Endodermal cell (in vitro differentiated cells): ENCODE measurements around the gene ECHS1. TPM values are rescaled to one million over a fixed set of nuclear protein-coding genes. Genes with fewer than 3 reads are reported as not detected.

ENCODE experiments used
- DNase-seq: peaks from one replicate; pipeline ENCODE4 v3.0.0-alpha.2; 2017
- H3K27ac ChIP-seq: 2 replicates; pipeline ENCODE4 v1.5.1; 2013; ENCODE audit warnings: mild to moderate bottlenecking, low read depth, low read length, moderate library complexity
- H3K27me3 ChIP-seq: 2 replicates; pipeline ENCODE4 v1.6.1; 2013; ENCODE audit warnings: mild to moderate bottlenecking, low read length, moderate library complexity; ENCODE audit not compliant: insufficient read depth, control insufficient read depth, poor library complexity, severe bottlenecking
- H3K36me3 ChIP-seq: 2 replicates; pipeline ENCODE4 v1.7.0; 2013; ENCODE audit warnings: mild to moderate bottlenecking, low read length, moderate library complexity; ENCODE audit not compliant: control insufficient read depth, insufficient read depth
- H3K4me1 ChIP-seq: one replicate; pipeline ENCODE4 v1.7.0; 2013; ENCODE audit warnings: low read length; ENCODE audit not compliant: control insufficient read depth, insufficient read depth
- H3K4me3 ChIP-seq: 2 replicates; pipeline ENCODE4 v1.5.1; 2013; ENCODE audit warnings: mild to moderate bottlenecking, low read length, moderate library complexity
- H3K9ac ChIP-seq: 2 replicates; pipeline ENCODE4 v1.6.1; 2013; ENCODE audit warnings: mild to moderate bottlenecking, low read length, moderate library complexity; ENCODE audit not compliant: poor library complexity, severe bottlenecking; ENCODE audit errors: extremely low read depth
- H3K9me3 ChIP-seq: 2 replicates; pipeline ENCODE4 v1.6.1; 2013; ENCODE audit warnings: mild to moderate bottlenecking, low read length, moderate library complexity; ENCODE audit not compliant: control insufficient read depth
- H3K27ac Mint-ChIP-seq: 2 replicates; pipeline ENCODE4 v1.8.0; 2020; ENCODE audit warnings: mixed read lengths
- H3K27me3 Mint-ChIP-seq: 2 replicates; pipeline ENCODE4 v1.8.0; 2021; ENCODE audit warnings: mild to moderate bottlenecking, mixed read lengths; ENCODE audit not compliant: insufficient read depth
- H3K36me3 Mint-ChIP-seq: 2 replicates; pipeline ENCODE4 v1.8.0; 2020; ENCODE audit warnings: low read depth, mixed read lengths
- H3K4me1 Mint-ChIP-seq: 2 replicates; pipeline ENCODE4 v1.8.0; 2020; ENCODE audit warnings: mixed read lengths
- H3K4me3 Mint-ChIP-seq: 2 replicates; pipeline ENCODE4 v1.8.0; 2020; ENCODE audit warnings: mild to moderate bottlenecking, moderate library complexity, mixed read lengths
- H3K9me3 Mint-ChIP-seq: 2 replicates; pipeline ENCODE4 v1.8.0; 2020; ENCODE audit warnings: mild to moderate bottlenecking, mixed read lengths
- CTCF ChIP-seq: fragments of 200-600 bp; sonication (generic); conservative IDR thresholded peaks from 2 replicates; pipeline ENCODE4 v1.5.0; 2021; ENCODE audit warnings: antibody characterized with exemption, mild to moderate bottlenecking
- WGBS, 2 experiments: methylation state at CpG; one replicate each; pipeline versions ENCODE4 v1.1.5 to v1.1.7; 2013; ENCODE audit warnings: missing lambda C conversion rate in 2 of 2, mixed read lengths in 1 of 2; ENCODE audit not compliant: insufficient coverage in 1 of 2, insufficient read length in 1 of 2; 5-methylcytosine and 5-hydroxymethylcytosine counted together
- total RNA-seq, 2 donors: library from RNA; stranded (reverse); fragmentation: NEBNext Ultra II Directional in 1 of 2; extraction: Animal tissue kit (Norgen Biotek cat#: 25700) in 1 of 2; gene quantifications; 2 replicates in 1 of 2; 3 replicates in 1 of 2; pipeline ENCODE4 v1.2.1, GENCODE V29; 2021

ECHS1 gene
- total RNA-seq, 2 donors from 2014 or later: 92.3 to 102 TPM

- H3K9me3 Mint-ChIP-seq: no peaks in the 10 kb centered on the region
- Histone ChIP-seq H3K27me3 (peaks cover 61% of the 10 kb centered on the region), H3K36me3 (no peaks in the 10 kb centered on the region), H3K4me3 (peak overlapping the region; percentile 36), H3K27ac (no peak overlapping the region), H3K9ac (no peak overlapping the region), H3K9me3 (peaks cover 2% of the 10 kb centered on the region), H3K4me1 (no peaks in the 10 kb centered on the region)
- H3K27me3 Mint-ChIP-seq: peaks cover 73% of the 10 kb centered on the region
- H3K4me3 Mint-ChIP-seq: peak overlapping the region; percentile 55
- no peak for DNase-seq
- WGBS, 2 experiments: 12 to 35% methylated on average over 3 to 7 of the region's 9 CpGs
- H3K4me1 Mint-ChIP-seq: peaks cover 8% of the 10 kb centered on the region
- H3K27ac Mint-ChIP-seq: no peak overlapping the region
- TF ChIP-seq CTCF: no peak
- H3K36me3 Mint-ChIP-seq: no peaks in the 10 kb centered on the region
Observed at GRCh38 chr10:133326223-133326551, 47.0 kb downstream of the ECHS1 start.

DNA sequence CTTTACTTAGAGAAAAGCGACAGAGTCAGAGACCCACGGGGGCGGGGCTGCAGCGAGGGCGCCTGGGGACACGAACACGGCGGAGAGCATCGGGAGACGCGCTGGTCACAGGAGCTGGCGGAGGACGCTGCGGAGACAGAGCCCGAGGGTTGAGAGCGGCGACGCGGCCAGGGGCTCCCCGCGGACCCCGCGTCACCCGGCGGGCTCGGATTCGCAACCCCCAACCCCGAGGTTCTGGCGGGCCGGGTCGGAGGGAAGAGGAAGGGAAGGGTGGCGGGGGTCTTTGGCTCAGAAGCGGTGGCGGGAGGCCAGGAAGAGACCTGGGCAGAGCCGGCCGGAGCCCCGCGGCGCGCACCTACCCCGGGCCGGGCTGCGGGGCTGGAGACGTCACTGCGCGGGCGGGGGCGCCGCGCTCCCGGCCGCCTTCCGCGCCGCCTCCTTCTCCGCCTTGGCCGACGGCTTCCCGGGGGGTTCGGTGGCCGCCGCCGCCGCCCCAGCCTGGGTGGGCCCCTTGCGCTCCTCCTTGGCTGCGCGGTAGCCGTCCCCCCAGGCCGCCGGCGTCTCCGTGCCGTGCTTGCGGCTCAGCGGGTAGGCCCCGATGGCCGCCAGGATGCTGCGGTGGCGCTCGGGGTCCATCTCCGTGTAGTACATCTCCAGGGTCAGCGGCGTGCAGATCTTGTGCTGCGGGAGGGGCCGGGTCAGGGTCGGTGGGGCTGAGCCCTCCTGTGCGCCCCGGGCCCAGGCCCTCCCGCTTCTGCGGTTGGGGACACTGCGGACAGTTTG lies 47.5 kb downstream of the ECHS1 start:
- Mint-ChIP-seq H3K9me3 (no peaks in the 10 kb centered on the region), H3K27me3 (peaks cover 68% of the 10 kb centered on the region), H3K36me3 (no peaks in the 10 kb centered on the region), H3K4me3 (peak overlapping the region; percentile 55), H3K27ac (no peak overlapping the region), H3K4me1 (peaks cover 8% of the 10 kb centered on the region)
- no peaks in the 10 kb centered on the region for H3K4me1 ChIP-seq
- no peak for TF ChIP-seq CTCF
- peak overlapping the region; percentile 36 for H3K4me3 ChIP-seq
- H3K27ac ChIP-seq: no peak overlapping the region
- no peak overlapping the region for H3K9ac ChIP-seq
- no peaks in the 10 kb centered on the region for H3K36me3 ChIP-seq
- DNase-seq: peak; percentile 78
- peaks cover 55% of the 10 kb centered on the region for H3K27me3 ChIP-seq
- H3K9me3 ChIP-seq: peaks cover 8% of the 10 kb centered on the region
- 6 to 10% methylated on average over 40 to 91 of the region's 91 CpGs for WGBS, 2 experiments

DNA sequence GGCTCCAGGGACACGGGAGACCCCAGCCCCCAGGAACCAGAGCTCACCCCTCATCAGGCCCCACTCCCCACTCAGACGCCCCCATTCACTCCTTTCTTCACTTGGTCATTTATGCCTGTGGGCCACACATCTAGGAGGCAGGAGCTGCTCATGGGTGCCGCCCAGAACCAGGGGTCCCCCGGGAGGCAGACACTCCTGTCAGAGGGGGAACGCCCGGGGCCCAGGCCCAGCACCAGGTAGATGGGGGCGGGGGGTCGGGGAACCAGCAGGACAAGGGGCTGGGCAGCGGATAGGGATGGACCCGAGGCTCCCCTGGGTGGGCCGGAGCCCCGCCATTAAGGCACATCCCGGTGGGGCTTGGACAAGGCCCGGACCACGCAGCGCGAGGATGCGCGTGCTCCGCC lies 48.3 kb downstream of the ECHS1 start:
- 53 to 62% methylated on average over 10 to 20 of the region's 20 CpGs for WGBS, 2 experiments
- H3K4me1 Mint-ChIP-seq: peaks cover 8% of the 10 kb centered on the region
- peak; percentile 62 for DNase-seq
- H3K4me3 ChIP-seq: no peak overlapping the region
- H3K36me3 ChIP-seq: no peaks in the 10 kb centered on the region
- H3K27ac ChIP-seq: no peak overlapping the region
- no peak for TF ChIP-seq CTCF
- H3K4me1 ChIP-seq: no peaks in the 10 kb centered on the region
- H3K9me3 Mint-ChIP-seq: peaks cover 7% of the 10 kb centered on the region
- H3K27me3 ChIP-seq: peaks cover 51% of the 10 kb centered on the region
- H3K9me3 ChIP-seq: peaks cover 14% of the 10 kb centered on the region
- no peak overlapping the region for H3K9ac ChIP-seq
- H3K27ac Mint-ChIP-seq: no peak overlapping the region
- peaks cover 64% of the 10 kb centered on the region for H3K27me3 Mint-ChIP-seq
- peaks cover 3% of the 10 kb centered on the region for H3K36me3 Mint-ChIP-seq
- H3K4me3 Mint-ChIP-seq: peak overlapping the region; percentile 55
